B cell (primary cell): ENCODE results near the gene ITPRIP.

Source experiments
- CTCF ChIP-seq: fragments of 200-600 bp; IDR thresholded peaks from one replicate; pipeline ENCODE4 v1.8.0; 2022; ENCODE audit warnings: antibody characterized with exemption, mild to moderate bottlenecking
- EZH2 ChIP-seq: IDR thresholded peaks from 2 replicates; pipeline ENCODE4 v1.6.1; 2012; ENCODE audit warnings: borderline replicate concordance, low read depth, mild to moderate bottlenecking, moderate library complexity, low read length; ENCODE audit not compliant: insufficient read depth, poor library complexity, severe bottlenecking

- no peak for TF ChIP-seq EZH2
- TF ChIP-seq CTCF = no peak
Measured at GRCh38 chr10:104281694-104282093, 56.6 kb downstream of the ITPRIP start.
